ENCODE results near the gene CTNND2.

CTNND2 gene

GRCh38 chr5:11171236-11171635, 733.0 kb downstream of the CTNND2 start:
- no peak for DNase-seq (ENCODE audit: low spot score)

GRCh38 chr5:11166923-11167322, 737.3 kb downstream of the CTNND2 start:
- no peak for DNase-seq (ENCODE audit: low spot score)

- no peak for DNase-seq (ENCODE audit: low spot score)
Measured at GRCh38 chr5:11164531-11165294, 739.5 kb downstream of the CTNND2 start.

GRCh38 chr5:11157132-11157531, 747.1 kb downstream of the CTNND2 start:
- DNase-seq (ENCODE audit: low spot score): no peak

GRCh38 chr5:11153670-11154382, 750.4 kb downstream of the CTNND2 start:
- no peak for DNase-seq (ENCODE audit: low spot score)

- DNase-seq (ENCODE audit: low spot score): no peak
Measured at GRCh38 chr5:11152368-11152767, 751.9 kb downstream of the CTNND2 start.

GRCh38 chr5:11150976-11151375, 753.3 kb downstream of the CTNND2 start:
- DNase-seq (ENCODE audit: low spot score): no peak

- DNase-seq (ENCODE audit: low spot score): no peak
Measured at GRCh38 chr5:11148810-11149539, 755.3 kb downstream of the CTNND2 start.

GRCh38 chr5:11146171-11146570, 758.1 kb downstream of the CTNND2 start:
- DNase-seq (ENCODE audit: low spot score): no peak

GRCh38 chr5:11143456-11144267, 760.6 kb downstream of the CTNND2 start:
- no peak for DNase-seq (ENCODE audit: low spot score)

GRCh38 chr5:11139217-11139865, 764.9 kb downstream of the CTNND2 start:
- no peak for DNase-seq (ENCODE audit: low spot score)

- DNase-seq (ENCODE audit: low spot score): no peak
Measured at GRCh38 chr5:11130131-11130530, 774.1 kb downstream of the CTNND2 start.

- DNase-seq (ENCODE audit: low spot score): no peak
Measured at GRCh38 chr5:11128021-11128420, 776.2 kb downstream of the CTNND2 start.

GRCh38 chr5:11126844-11127243, 777.4 kb downstream of the CTNND2 start:
- no peak for DNase-seq (ENCODE audit: low spot score)

- no peak for DNase-seq (ENCODE audit: low spot score)
Measured at GRCh38 chr5:11121885-11122284, 782.4 kb downstream of the CTNND2 start.

GRCh38 chr5:11110128-11110527, 794.1 kb downstream of the CTNND2 start:
- no peak for DNase-seq (ENCODE audit: low spot score)

GRCh38 chr5:11105696-11106095, 798.5 kb downstream of the CTNND2 start:
- no peak for DNase-seq (ENCODE audit: low spot score)

GRCh38 chr5:11104651-11105112, 799.6 kb downstream of the CTNND2 start:
- no peak for DNase-seq (ENCODE audit: low spot score)

- no peak for DNase-seq (ENCODE audit: low spot score)
Measured at GRCh38 chr5:11104210-11104609, 800.0 kb downstream of the CTNND2 start.

GRCh38 chr5:11084111-11084510, 820.1 kb downstream of the CTNND2 start:
- DNase-seq (ENCODE audit: low spot score): no peak

- DNase-seq (ENCODE audit: low spot score): no peak
Measured at GRCh38 chr5:11082404-11082945, 821.8 kb downstream of the CTNND2 start.
